OCI-LY7 (cell line): ENCODE results near the gene TMC4. TPM values are rescaled to one million over a fixed set of nuclear protein-coding genes. Genes with fewer than 3 reads are reported as not detected.

Experiments used
- BruUV-seq: library from RNA; stranded (reverse); fragments of 400-500 nt; replicated peaks from 2 replicates; lab custom pipeline; 2021; lab: Mats Ljungman, UMichigan
- CTCF ChIA-PET: fragments of 300-600 bp; sonication (Branson Sonifier 250); formaldehyde crosslinking; loops from one replicate; lab custom pipeline; 2022; ENCODE audit warnings: antibody characterized with exemption; ENCODE audit not compliant: unreplicated experiment; lab: Charles Lee
- POLR2A ChIA-PET: fragments of 300-600 bp; sonication (Branson Sonifier 250); formaldehyde crosslinking; loops from one replicate; lab custom pipeline; 2022; ENCODE audit warnings: antibody characterized with exemption; lab: Charles Lee
- DNase-seq: peaks from one replicate; pipeline ENCODE4 v3.0.0-alpha.2; 2015; ENCODE audit warnings: low spot score
- H2AFZ ChIP-seq: fragments of 200-600 bp; sonication (generic), shearing (Covaris generic); 2 replicates; pipeline ENCODE4 v1.6.1; 2014; ENCODE audit warnings: mild to moderate bottlenecking, antibody characterized with exemption, low read length, moderate library complexity
- H3K27ac ChIP-seq: fragments of 200-600 bp; sonication (generic); 2 replicates; pipeline ENCODE4 v1.5.1; 2014; ENCODE audit warnings: mixed run types, low read depth, mild to moderate bottlenecking, moderate library complexity, low read length, inconsistent platforms; ENCODE audit not compliant: poor library complexity, severe bottlenecking
- H3K36me3 ChIP-seq: fragments of 200-600 bp; sonication (generic); 2 replicates; pipeline ENCODE4 v1.6.1; 2014; ENCODE audit warnings: mild to moderate bottlenecking, antibody characterized with exemption, low read length, moderate library complexity, mixed read lengths; ENCODE audit not compliant: insufficient read depth
- H3K4me1 ChIP-seq: fragments of 200-600 bp; sonication (generic); 2 replicates; pipeline ENCODE4 v1.5.1; 2014; ENCODE audit warnings: mild to moderate bottlenecking, low read length; ENCODE audit not compliant: insufficient read depth, poor library complexity, severe bottlenecking
- H3K4me2 ChIP-seq: fragments of 200-600 bp; sonication (generic); 2 replicates; pipeline ENCODE4 v1.6.1; 2014; ENCODE audit warnings: mild to moderate bottlenecking, low read length
- H3K4me3 ChIP-seq: fragments of 200-600 bp; sonication (generic); 2 replicates; pipeline ENCODE4 v1.5.1; 2014; ENCODE audit warnings: mild to moderate bottlenecking, low read depth, low read length; ENCODE audit not compliant: poor library complexity, severe bottlenecking
- H3K79me2 ChIP-seq: fragments of 200-600 bp; sonication (generic); 2 replicates; pipeline ENCODE4 v1.6.1; 2016; ENCODE audit warnings: low read depth, mild to moderate bottlenecking, low read length, moderate library complexity, mixed read lengths; ENCODE audit not compliant: insufficient read depth
- H3K9me2 ChIP-seq: fragments of 200-600 bp; sonication (generic); 2 replicates; pipeline ENCODE4 v1.6.1; 2016; ENCODE audit warnings: mild to moderate bottlenecking, low read length, mixed read lengths; ENCODE audit not compliant: insufficient read depth
- H3K9me3 ChIP-seq: fragments of 200-600 bp; sonication (generic); 2 replicates; pipeline ENCODE4 v1.6.1; 2014; ENCODE audit warnings: mild to moderate bottlenecking, mixed run types, low read length, mixed read lengths
- H4K20me1 ChIP-seq: fragments of 200-600 bp; sonication (generic); 2 replicates; pipeline ENCODE4 v1.6.1; 2014; ENCODE audit warnings: mild to moderate bottlenecking, antibody characterized with exemption, low read length, moderate library complexity, mixed read lengths; ENCODE audit not compliant: insufficient read depth
- EZH2phosphoT487 ChIP-seq: fragments of 200-600 bp; sonication (generic); IDR thresholded peaks from 2 replicates; pipeline ENCODE4 v1.6.1; 2018; ENCODE audit warnings: low read depth, borderline replicate concordance, mild to moderate bottlenecking, mixed run types, antibody characterized with exemption, low read length, moderate library complexity, mixed read lengths
- intact Hi-C: fragments of 100-400 bp; cut with micrococcal nuclease; formaldehyde crosslinking; loops from one replicate; pipeline ENCODE4 v1.10.0; 2022; ENCODE audit not compliant: unreplicated experiment
- total RNA-seq, 2 experiments: library from RNA; depleted of rRNA in 1 of 2; stranded (reverse); fragments of >200 nt in 1 of 2; shearing (Covaris generic) in 1 of 2; gene quantifications; 2 replicates each; pipeline ENCODE4 v1.2.3, GENCODE V29; 2014 to 2022
- TF ChIP-seq, protein P1 (sequence below): fragments of 200-600 bp; sonication (generic); conservative IDR thresholded peaks from 2 replicates; pipeline ENCODE4 v1.5.1; 2014; ENCODE audit warnings: mild to moderate bottlenecking, antibody characterized with exemption, low read length, moderate library complexity, mixed read lengths

TMC4 gene
- total RNA-seq, 2 experiments from 2014 or later: not detected

DNA sequence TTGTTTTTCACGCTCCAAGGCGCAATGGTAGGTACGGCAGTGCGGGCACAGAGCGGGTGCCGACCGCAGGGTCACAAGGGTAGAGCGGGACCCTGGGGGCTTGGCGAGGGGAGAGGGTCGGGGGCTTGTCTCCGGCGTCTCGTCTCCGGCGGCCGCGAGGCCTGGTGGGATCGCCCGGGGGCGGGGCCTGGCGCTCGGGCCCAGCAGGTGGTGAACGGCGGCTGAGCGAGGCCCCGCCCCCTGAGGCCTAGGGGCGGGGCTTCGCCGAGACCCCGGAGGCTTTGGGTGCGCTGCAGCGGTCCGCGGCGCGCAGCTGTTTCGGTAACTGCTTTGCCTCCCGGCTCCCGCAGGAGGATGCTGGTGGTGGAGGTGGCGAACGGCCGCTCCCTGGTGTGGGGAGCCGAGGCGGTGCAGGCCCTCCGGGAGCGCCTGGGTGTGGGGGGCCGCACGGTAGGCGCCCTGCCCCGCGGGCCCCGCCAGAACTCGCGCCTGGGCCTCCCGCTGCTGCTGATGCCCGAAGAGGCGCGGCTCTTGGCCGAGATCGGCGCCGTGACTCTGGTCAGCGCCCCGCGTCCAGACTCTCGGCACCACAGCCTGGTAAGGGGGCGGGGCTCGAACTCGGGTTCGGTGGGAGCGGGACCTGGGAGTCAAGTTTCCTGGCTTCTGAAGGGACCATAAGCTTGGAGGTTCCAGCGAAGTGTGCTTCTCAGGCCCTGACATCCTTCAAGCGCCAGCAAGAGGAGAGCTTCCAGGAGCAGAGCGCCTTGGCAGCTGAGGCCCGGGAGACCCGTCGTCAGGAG lies 18.3 kb upstream of the TMC4 start, which contains the start of gene TSEN34:
Gene TSEN34, plus strand, starts transcription at position 298 of the 800 bp plus-strand sequence. Its CDS starts 57 bp downstream, at position 355.
- TF ChIP-seq, protein P1, sequence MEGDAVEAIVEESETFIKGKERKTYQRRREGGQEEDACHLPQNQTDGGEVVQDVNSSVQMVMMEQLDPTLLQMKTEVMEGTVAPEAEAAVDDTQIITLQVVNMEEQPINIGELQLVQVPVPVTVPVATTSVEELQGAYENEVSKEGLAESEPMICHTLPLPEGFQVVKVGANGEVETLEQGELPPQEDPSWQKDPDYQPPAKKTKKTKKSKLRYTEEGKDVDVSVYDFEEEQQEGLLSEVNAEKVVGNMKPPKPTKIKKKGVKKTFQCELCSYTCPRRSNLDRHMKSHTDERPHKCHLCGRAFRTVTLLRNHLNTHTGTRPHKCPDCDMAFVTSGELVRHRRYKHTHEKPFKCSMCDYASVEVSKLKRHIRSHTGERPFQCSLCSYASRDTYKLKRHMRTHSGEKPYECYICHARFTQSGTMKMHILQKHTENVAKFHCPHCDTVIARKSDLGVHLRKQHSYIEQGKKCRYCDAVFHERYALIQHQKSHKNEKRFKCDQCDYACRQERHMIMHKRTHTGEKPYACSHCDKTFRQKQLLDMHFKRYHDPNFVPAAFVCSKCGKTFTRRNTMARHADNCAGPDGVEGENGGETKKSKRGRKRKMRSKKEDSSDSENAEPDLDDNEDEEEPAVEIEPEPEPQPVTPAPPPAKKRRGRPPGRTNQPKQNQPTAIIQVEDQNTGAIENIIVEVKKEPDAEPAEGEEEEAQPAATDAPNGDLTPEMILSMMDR: no peak
- TF ChIP-seq EZH2phosphoT487: no peak
- Histone ChIP-seq H3K4me3 (peak within 1 kb of the TSS; percentile 76), H2AFZ (peak within 1 kb of the TSS; percentile 23), H3K4me2 (peak within 1 kb of the TSS; percentile 97), H4K20me1 (no peaks in the 10 kb centered on the region), H3K9me2 (no peaks in the 10 kb centered on the region), H3K4me1 (peaks cover 25% of the 10 kb centered on the region), H3K36me3 (peaks cover 27% of the 10 kb centered on the region), H3K27ac (peak within 1 kb of the TSS; percentile 82), H3K79me2 (peaks cover 21% of the 10 kb centered on the region; the same call in 1 of the 2 replicates), H3K9me3 (no peaks in the 10 kb centered on the region)
- intact Hi-C loops: loop anchor here (1.0 to 2.0 kb wide), 2 partner anchors 9 to 32 kb away; partner anchors contain the start of genes LENG1 and RPS9
- peak; percentile 93 for DNase-seq
- POLR2A ChIA-PET: interaction anchor here (0.6 to 1.3 kb wide), 2 partner anchors 10 to 878 kb away, joined by 4 to 8 read pairs; partner anchors contain the start of gene RPS9
- no TSS peak for BruUV-seq
- CTCF ChIA-PET: no interaction called here

DNA sequence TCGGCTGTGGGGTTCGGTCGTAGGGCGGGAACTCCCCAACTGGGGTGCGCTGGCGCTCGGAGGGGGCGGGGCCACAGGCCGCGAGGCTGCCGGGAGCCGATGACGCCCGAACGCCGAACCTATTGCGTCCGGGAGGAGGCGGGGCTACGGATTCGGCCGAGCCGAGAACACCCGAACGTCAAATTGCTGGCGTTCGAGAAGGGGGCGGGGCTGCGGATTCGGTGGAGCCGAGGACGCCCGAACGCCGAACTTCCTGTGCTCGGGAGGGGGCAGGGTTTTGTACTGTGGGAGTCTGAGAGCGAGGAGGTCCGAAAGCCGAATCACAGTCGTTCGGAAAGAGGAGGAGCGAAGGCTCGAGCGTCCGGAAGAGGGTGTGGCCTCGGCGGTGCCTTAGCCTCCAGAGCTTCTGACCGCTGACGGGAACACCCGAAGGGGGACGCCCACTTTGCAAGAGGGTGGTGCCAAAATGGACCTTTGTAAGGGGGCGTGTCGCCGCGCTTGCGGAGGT lies 17.6 kb upstream of the TMC4 start:
- Histone ChIP-seq H3K4me3 (peak overlapping the region; percentile 76), H3K9me3 (no peaks in the 10 kb centered on the region), H3K36me3 (peaks cover 25% of the 10 kb centered on the region), H3K79me2 (peaks cover 21% of the 10 kb centered on the region; the same call in 1 of the 2 replicates), H3K4me2 (peak overlapping the region; percentile 97), H3K27ac (peak overlapping the region; percentile 82), H3K9me2 (no peaks in the 10 kb centered on the region), H3K4me1 (peaks cover 25% of the 10 kb centered on the region), H2AFZ (peak overlapping the region; percentile 23), H4K20me1 (no peaks in the 10 kb centered on the region)
- intact Hi-C loops: loop anchor here (1.0 to 2.0 kb wide), 2 partner anchors 10 to 32 kb away; partner anchors contain the start of genes LENG1 and RPS9
- DNase-seq: peak; percentile 99
- ChIA-PET CTCF (no interaction called here), POLR2A (interaction anchor here (0.6 kb wide), 1 partner anchor 879 kb away, joined by 4 read pairs; no protein-coding TSS in a partner anchor)
- BruUV-seq: no TSS peak
- no peak for TF ChIP-seq EZH2phosphoT487
- TF ChIP-seq, protein P1: no peak
